Measurements from ENCODE around the gene ZNF283. TPM values are rescaled to one million over a fixed set of nuclear protein-coding genes. Genes with fewer than 3 reads are reported as not detected.
A peak's percentile ranks its signal among the peaks of the same experiment; 100 is the strongest.
"Not testable (repeated sequence)": the region's sequence is repeated elsewhere in the genome, so short reads cannot be mapped to it uniquely, and the experiment has no call there.

Gene ZNF283
- total and polyA plus RNA-seq, 9 of the 15 experiments (the other 6 are each of a cell fraction or from before 2014, with no cell fraction given), result 6.0 to 19.5 (median 9.8) TPM

GRCh38 chr19:43817454-43817853 lies 9.7 kb upstream of the ZNF283 start:
- H3K4me3 ChIP-seq; H3K4me1 ChIP-seq (replicated peaks in 1 of 2; ENCODE audit: control insufficient read depth in 2 of 2, insufficient read depth in 2 of 2, low read length in 2 of 2); intact Hi-C loops (cut with micrococcal nuclease); FAIRE-seq; H3K36me3 ChIP-seq (ENCODE audit: control insufficient read depth, insufficient read depth, low read length); in situ Hi-C loops (cut with MboI); BruUV-seq (replicated peaks); H3K79me2 ChIP-seq (ENCODE audit: control insufficient read depth, insufficient read depth, low read length); H4K20me1 ChIP-seq (replicated peaks; ENCODE audit: control insufficient read depth, insufficient read depth, low read length); H3K27ac ChIP-seq (ENCODE audit: extremely low read depth, low read depth, low read length); DNase-seq (ENCODE audit: extremely low read depth in 1 of 4, low spot score in 3 of 4); H3K9me1 ChIP-seq (ENCODE audit: control insufficient read depth, insufficient read depth, low read length); H2AFZ ChIP-seq (ENCODE audit: low read depth, low read length); H3K4me2 ChIP-seq (ENCODE audit: insufficient read depth, low read length); H3K9me3 ChIP-seq (replicated peaks; ENCODE audit: control insufficient read depth, insufficient read depth, low read depth, low read length); H3K9ac ChIP-seq (ENCODE audit: insufficient read depth in 1 of 2, low read depth in 2 of 2, low read length in 2 of 2); ATAC-seq; CTCF ChIA-PET (ENCODE audit: low intra/inter-chr PET ratio); TF ChIP-seq CEBPG (CRISPR knock-in tag; IDR thresholded peaks at IDR 0.05); ATF3 (CRISPR knock-in tag; conservative IDR thresholded peaks at IDR 0.05): not testable (repeated sequence)
- TF ChIP-seq CEBPB (tag; IDR thresholded peaks at IDR 0.05) (0 out of 2 replicates have a peak, but pooled peaks have one; percentile 33), TRIM24 (IDR thresholded peaks at IDR 0.05) (0 out of 4 replicates have a peak, but pooled peaks of 1 of the 2 experiments have one; percentile 36), CEBPG (tag; conservative IDR thresholded peaks at IDR 0.05 in 1 of 2, IDR thresholded peaks at IDR 0.05 in 1 of 2) (peak; percentile 55 to 58), ATF3 (IDR thresholded peaks at IDR 0.05) (peak; percentile 73)
- 22% methylated on average over 1 of the region's 1 CpG for WGBS (ENCODE audit: insufficient coverage, low coverage, missing lambda C conversion rate)
- peaks cover 11 to 14% of the 10 kb centered on the region in 2 experiments for H3K27me3 ChIP-seq (ENCODE audit: control insufficient read depth in 2 of 2, insufficient read depth in 2 of 2, low read length in 2 of 2)
- POLR2A ChIA-PET, result interaction anchor here (0.7 kb wide), 1 partner anchor 16 kb away, joined by 3 read pairs; no protein-coding TSS in a partner anchor

All from K562 (cell line).